Adrenal gland (tissue), 5 donors: ENCODE results near the gene BRIP1.

Experiments used
- CTCF ChIP-seq, 6 experiments: fragments of 450-650 bp in 4 of 6; fragments of 200-600 bp in 2 of 6; sonication (generic) in 1 of 6; IDR thresholded peaks; 1 replicate in 5 of 6; 2 replicates in 1 of 6; pipeline versions ENCODE4 v1.5.1 to v1.8.0; 2016 to 2021; ENCODE audit warnings: antibody characterized with exemption in 6 of 6, mild to moderate bottlenecking in 2 of 6, moderate library complexity in 1 of 6
- POLR2A ChIP-seq, 2 donors: fragments of 450-650 bp; IDR thresholded peaks; one replicate each; pipeline ENCODE4 v1.6.1; 2017; ENCODE audit warnings: antibody characterized with exemption in 2 of 2, mild to moderate bottlenecking in 2 of 2, moderate library complexity in 1 of 2
- donor health status: DM: no; HTN: no; CAD: no.

GRCh38 chr17:61726977-61727376 is 136.4 kb downstream of the BRIP1 start:
- TF ChIP-seq CTCF (IDR thresholded peaks at IDR 0.05) (no peak), POLR2A (IDR thresholded peaks at IDR 0.05) (no peak)
